GM12878 (cell line): ENCODE measurements around the gene GP5.

Experiments
- ATF3 ChIP-seq: IDR thresholded peaks from 2 replicates; pipeline ENCODE4 v1.6.1; 2011; ENCODE audit warnings: low read depth, mild to moderate bottlenecking, low read length, moderate library complexity, borderline replicate concordance; ENCODE audit errors: extremely low read depth
- CTCF ChIP-seq, 3 experiments: IDR thresholded peaks in 2 of 3; conservative IDR thresholded peaks in 1 of 3; 2 replicates each; pipeline ENCODE4 v1.5.1; 2011; ENCODE audit warnings: low read depth in 3 of 3, low read length in 3 of 3, mild to moderate bottlenecking in 3 of 3, control low read depth in 2 of 3, moderate library complexity in 2 of 3, inconsistent platforms in 1 of 3, mixed read lengths in 1 of 3; ENCODE audit not compliant: control insufficient read depth in 2 of 3, insufficient read depth in 1 of 3; ENCODE audit errors: extremely low read depth in 1 of 3
- HDAC6 ChIP-seq: fragments of 200-600 bp; sonication (generic); IDR thresholded peaks from one replicate; pipeline ENCODE4 v1.8.0; 2017; ENCODE audit warnings: antibody characterized with exemption; ENCODE audit not compliant: unreplicated experiment
- KDM1A ChIP-seq: fragments of 200-600 bp; sonication (generic); IDR thresholded peaks from 2 replicates; pipeline ENCODE4 v1.6.1; 2016; ENCODE audit warnings: borderline replicate concordance
- MXI1 ChIP-seq: fragments of 150-350 bp; IDR thresholded peaks from 2 replicates; pipeline ENCODE4 v1.6.1; 2011; ENCODE audit warnings: low read depth, mild to moderate bottlenecking, inconsistent platforms, low read length, improper control_type of control experiment
- NFYA ChIP-seq: IDR thresholded peaks from 2 replicates; pipeline ENCODE4 v1.6.1; 2011; ENCODE audit warnings: low read depth, mild to moderate bottlenecking, low read length, improper control_type of control experiment, borderline replicate concordance
- NR2F1 ChIP-seq: fragments of 450-650 bp; conservative IDR thresholded peaks from 2 replicates; pipeline ENCODE4 v1.6.1; 2017; ENCODE audit warnings: mild to moderate bottlenecking
- NRF1 ChIP-seq: conservative IDR thresholded peaks from 2 replicates; pipeline ENCODE4 v1.6.1; 2011; ENCODE audit warnings: mild to moderate bottlenecking, low read depth, low read length, improper control_type of control experiment
- POLR2A ChIP-seq: IDR thresholded peaks from 2 replicates; pipeline ENCODE4 v1.6.1; 2011; ENCODE audit warnings: low read depth, mild to moderate bottlenecking, low read length
- RAD21 ChIP-seq: IDR thresholded peaks from 2 replicates; pipeline ENCODE4 v1.6.1; 2011; ENCODE audit warnings: mild to moderate bottlenecking, low read depth, low read length, moderate library complexity; ENCODE audit not compliant: insufficient read depth
- RB1 ChIP-seq: fragments of 450-650 bp; formaldehyde crosslinking; IDR thresholded peaks from 2 replicates; pipeline ENCODE4 v1.6.1; 2017; ENCODE audit warnings: mild to moderate bottlenecking, borderline replicate concordance
- TF ChIP-seq, protein P1 (sequence below): fragments of 450-650 bp; IDR thresholded peaks from 2 replicates; pipeline ENCODE4 v1.6.1; 2014; ENCODE audit warnings: mild to moderate bottlenecking

- TF ChIP-seq NFYA, result no peak
- no peak for TF ChIP-seq CTCF (IDR thresholded peaks at IDR 0.05 in 2 of 3, conservative IDR thresholded peaks at IDR 0.05 in 1 of 3; ENCODE audit: control insufficient read depth in 2 of 3, extremely low read depth in 1 of 3, insufficient read depth in 1 of 3, low read depth in 3 of 3, low read length in 3 of 3)
- TF ChIP-seq, protein P1, sequence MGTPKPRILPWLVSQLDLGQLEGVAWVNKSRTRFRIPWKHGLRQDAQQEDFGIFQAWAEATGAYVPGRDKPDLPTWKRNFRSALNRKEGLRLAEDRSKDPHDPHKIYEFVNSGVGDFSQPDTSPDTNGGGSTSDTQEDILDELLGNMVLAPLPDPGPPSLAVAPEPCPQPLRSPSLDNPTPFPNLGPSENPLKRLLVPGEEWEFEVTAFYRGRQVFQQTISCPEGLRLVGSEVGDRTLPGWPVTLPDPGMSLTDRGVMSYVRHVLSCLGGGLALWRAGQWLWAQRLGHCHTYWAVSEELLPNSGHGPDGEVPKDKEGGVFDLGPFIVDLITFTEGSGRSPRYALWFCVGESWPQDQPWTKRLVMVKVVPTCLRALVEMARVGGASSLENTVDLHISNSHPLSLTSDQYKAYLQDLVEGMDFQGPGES, result no peak
- TF ChIP-seq ATF3, result no peak
- no peak for TF ChIP-seq RB1
- TF ChIP-seq NRF1, result no peak
- TF ChIP-seq RAD21, result no peak
- TF ChIP-seq POLR2A, result no peak
- TF ChIP-seq NR2F1, result no peak
- TF ChIP-seq KDM1A, result no peak
- no peak for TF ChIP-seq HDAC6
- no peak for TF ChIP-seq MXI1
Measured at GRCh38 chr3:194368918-194369317, 30.1 kb downstream of the GP5 start.
